KOPT-K1 (cell line): Measurements from ENCODE around the gene BLNK.

Source experiments
- H3K27ac ChIP-seq: fragments of 200-600 bp; sonication (generic); 2 replicates; pipeline ENCODE4 v1.5.1; 2016; ENCODE audit warnings: antibody characterized with exemption, mild to moderate bottlenecking, low read depth, low read length; ENCODE audit not compliant: poor library complexity, severe bottlenecking
- H3K36me3 ChIP-seq: fragments of 200-600 bp; sonication (generic); 2 replicates; pipeline ENCODE4 v1.5.1; 2017; ENCODE audit warnings: antibody characterized with exemption, mild to moderate bottlenecking, low read length, moderate library complexity; ENCODE audit not compliant: insufficient read depth
- H3K9me3 ChIP-seq: fragments of 200-600 bp; sonication (generic); 2 replicates; pipeline ENCODE4 v1.5.1; 2017; ENCODE audit warnings: antibody characterized with exemption, low read length, mild to moderate bottlenecking; ENCODE audit not compliant: insufficient read depth, poor library complexity, severe bottlenecking

Gene BLNK

DNA sequence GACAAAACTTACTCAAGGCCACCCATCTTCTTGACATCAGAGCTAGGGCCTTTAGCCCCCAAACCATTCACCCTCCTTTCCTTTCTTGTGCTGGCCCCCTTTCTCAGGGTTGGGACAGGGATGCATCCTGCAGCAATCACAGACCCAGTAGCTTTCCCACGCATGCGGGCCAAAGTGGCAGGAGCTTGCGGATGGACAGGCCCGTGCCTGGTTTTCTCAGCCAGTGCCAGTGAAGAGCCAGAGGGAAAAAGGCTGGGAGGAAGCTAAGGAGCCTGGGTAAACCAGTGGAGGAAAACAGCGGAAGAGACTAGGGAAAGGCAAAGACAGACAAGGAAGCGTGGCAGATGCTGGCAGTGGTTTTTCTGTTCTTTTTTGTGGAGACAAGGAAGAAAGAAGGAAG lies 5.1 kb upstream of the BLNK start:
- no peaks in the 10 kb centered on the region for H3K36me3 ChIP-seq
- H3K9me3 ChIP-seq, result no peaks in the 10 kb centered on the region
- H3K27ac ChIP-seq, result no peak overlapping the region

DNA sequence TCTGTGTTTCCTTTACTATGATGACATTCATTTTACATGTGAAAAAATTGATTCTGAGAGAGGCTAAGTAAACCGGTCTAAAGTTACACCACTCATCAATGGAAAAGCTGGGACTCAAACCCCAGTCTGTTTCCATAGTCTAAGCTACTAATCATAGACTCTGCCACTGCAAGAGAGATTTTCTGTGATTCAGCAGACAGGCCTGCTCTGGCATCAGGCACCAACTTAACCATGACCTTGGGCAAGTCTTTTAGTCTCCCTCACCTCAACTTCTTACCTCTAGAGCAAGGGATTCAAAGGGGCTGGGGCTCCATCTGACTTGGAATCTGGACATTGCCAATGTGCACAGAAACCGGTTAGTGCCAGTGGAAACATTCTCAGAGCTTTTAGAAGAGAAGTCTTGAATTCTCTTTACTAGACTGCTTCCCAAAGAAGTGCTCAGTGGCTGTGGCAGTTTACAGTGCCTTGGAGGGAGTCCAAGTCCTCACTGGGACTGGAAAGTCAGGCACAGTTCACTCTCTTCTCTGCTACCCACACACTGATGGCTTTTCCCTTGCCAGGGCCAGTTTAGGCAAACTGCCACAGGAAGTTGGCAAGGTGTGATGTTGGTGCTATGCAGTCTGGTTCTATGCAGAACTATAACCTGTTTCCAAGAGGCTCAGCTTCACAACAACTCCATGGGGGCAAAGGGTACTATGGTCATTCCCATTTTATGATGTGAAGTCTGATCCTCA lies 4.5 kb upstream of the BLNK start:
- Histone ChIP-seq H3K9me3 (no peaks in the 10 kb centered on the region), H3K36me3 (no peaks in the 10 kb centered on the region), H3K27ac (no peak overlapping the region)

GRCh38 chr10:96272316-96273280 lies 1.2 kb upstream of the BLNK start:
- H3K36me3 ChIP-seq, result no peaks in the 10 kb centered on the region
- H3K9me3 ChIP-seq, result no peaks in the 10 kb centered on the region
- H3K27ac ChIP-seq, result no peak overlapping the region

GRCh38 chr10:96270571-96270970 lies 798 bp downstream of the BLNK start:
- no peak overlapping the region for H3K27ac ChIP-seq
- H3K9me3 ChIP-seq, result no peaks in the 10 kb centered on the region
- H3K36me3 ChIP-seq, result no peaks in the 10 kb centered on the region

DNA sequence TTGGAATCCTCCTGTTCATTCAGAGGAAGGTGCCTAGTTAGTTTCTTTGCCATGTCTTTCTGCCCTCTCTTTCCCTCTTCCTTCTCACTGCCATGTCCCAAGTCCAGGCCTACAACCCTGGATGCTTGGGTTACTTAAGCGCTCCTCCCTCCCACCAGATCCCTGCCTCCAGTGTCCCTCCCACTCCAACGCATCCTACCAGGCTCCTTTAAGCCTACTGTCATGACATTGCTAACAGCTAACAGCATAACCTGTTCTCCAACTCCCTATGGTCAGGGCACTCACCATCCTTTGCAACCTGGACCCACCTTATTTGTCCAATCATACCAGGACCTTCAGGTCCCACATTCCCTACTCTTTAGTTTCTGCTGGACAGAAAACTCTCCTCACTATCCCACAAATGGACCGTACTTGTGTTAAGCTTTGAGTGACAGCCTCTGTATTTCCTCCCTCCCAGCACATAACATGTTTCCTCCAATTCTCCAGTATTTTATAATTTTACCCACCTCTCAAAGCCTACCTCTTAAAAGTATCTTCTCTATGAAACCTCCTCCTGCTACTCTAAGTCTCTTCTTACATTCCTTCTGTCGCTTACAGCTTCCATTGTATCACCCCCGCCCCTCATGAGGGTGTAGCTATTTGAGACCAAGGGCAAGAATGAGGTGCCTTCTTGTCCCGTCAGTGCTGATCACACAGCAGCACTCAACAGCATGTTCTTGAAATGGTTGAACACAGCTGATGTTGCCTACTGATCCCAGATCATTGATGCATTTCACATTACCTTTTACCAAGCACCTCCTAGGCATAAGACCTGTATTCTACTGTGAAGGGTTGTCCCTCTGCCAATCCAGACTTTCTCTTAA lies 1.7 kb downstream of the BLNK start:
- H3K9me3 ChIP-seq, result no peaks in the 10 kb centered on the region
- H3K27ac ChIP-seq, result no peak overlapping the region
- H3K36me3 ChIP-seq, result no peaks in the 10 kb centered on the region

DNA sequence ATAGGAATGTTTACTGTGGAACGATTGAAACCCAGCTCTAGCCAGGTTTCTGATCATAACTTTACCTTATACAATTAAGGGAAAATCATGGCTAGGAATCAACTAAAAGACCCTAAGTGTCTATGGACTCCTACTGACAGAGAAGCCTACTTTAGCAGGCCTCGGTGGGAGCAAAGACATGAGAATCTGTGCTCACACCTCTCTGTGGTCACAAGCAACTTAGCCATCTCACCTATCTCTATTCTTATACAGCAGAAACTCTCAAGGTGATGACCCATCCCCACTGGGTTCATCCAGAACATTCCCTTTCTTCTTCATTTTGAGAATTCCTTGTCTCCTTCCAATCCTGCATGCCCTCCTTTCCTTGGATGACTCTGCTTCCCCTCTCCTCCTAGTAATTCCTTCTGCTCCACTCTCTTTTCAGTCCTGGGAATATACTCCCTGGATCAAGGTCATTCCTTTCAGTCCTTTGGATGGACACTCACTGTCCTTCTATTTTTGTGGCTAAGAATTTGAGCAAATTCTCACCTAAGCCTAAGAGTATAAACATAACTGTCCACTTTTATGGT lies 2.9 kb downstream of the BLNK start:
- Histone ChIP-seq H3K27ac (no peak overlapping the region), H3K36me3 (no peaks in the 10 kb centered on the region), H3K9me3 (no peaks in the 10 kb centered on the region)

GRCh38 chr10:96267234-96267705 lies 4.1 kb downstream of the BLNK start:
- H3K36me3 ChIP-seq, result no peaks in the 10 kb centered on the region
- H3K27ac ChIP-seq, result no peak overlapping the region

GRCh38 chr10:96266118-96266770 lies 5.1 kb downstream of the BLNK start:
- no peak overlapping the region for H3K27ac ChIP-seq
- no peaks in the 10 kb centered on the region for H3K9me3 ChIP-seq
- H3K36me3 ChIP-seq, result no peaks in the 10 kb centered on the region

More at GRCh38 chr10:96267234-96267705, 4.1 kb downstream of the BLNK start:
- no peaks in the 10 kb centered on the region for H3K9me3 ChIP-seq

GRCh38 chr10:96264938-96265337 lies 6.4 kb downstream of the BLNK start:
- Histone ChIP-seq H3K36me3 (no peaks in the 10 kb centered on the region), H3K9me3 (no peaks in the 10 kb centered on the region), H3K27ac (no peak overlapping the region)

DNA sequence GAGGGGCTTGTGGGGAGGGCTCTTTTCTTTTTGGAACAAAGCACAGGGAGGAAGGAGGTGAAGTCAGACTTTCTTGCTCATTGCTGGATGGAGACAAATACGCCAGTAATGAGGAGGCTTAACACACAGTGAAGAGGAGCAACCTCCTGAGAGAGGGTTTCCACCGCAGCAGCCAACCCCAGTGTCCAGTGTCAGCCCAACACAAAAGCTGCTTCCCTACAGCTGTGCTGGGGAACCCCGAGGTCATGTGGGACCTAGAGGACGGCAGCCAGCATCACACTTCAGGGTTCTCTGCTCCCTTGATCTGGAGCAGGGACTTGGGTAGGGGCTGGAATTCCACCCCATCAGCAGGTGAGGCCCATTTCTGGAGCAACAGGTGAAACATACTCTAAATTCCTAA lies 7.7 kb downstream of the BLNK start:
- no peak overlapping the region for H3K27ac ChIP-seq
- H3K36me3 ChIP-seq, result no peaks in the 10 kb centered on the region
- H3K9me3 ChIP-seq, result no peaks in the 10 kb centered on the region

- H3K27ac ChIP-seq, result no peak overlapping the region
- H3K9me3 ChIP-seq, result no peaks in the 10 kb centered on the region
- H3K36me3 ChIP-seq, result no peaks in the 10 kb centered on the region
These were observed 8.2 kb downstream of the BLNK start for GRCh38 chr10:96263176-96263575.

DNA sequence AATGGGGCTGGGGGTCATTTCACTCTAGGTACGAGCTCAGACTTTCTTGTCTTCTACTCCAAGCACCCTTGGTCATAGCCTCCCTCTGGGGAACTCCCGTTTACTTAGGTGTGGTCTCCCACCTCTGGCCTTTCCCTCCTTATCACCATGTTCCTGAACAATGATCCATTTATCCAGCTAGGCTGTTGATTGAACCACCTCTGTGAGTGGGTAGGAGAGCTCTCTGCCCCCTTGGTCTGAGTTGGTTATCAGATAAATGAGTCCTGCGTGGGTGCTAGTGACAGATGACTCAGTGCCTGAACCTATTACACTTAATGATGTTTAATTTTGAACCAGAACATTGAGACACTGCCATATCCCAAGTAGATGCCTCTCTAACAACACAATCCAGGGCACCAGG lies 9.4 kb downstream of the BLNK start:
- Histone ChIP-seq H3K27ac (no peak overlapping the region), H3K36me3 (no peaks in the 10 kb centered on the region), H3K9me3 (no peaks in the 10 kb centered on the region)

- no peaks in the 10 kb centered on the region for H3K36me3 ChIP-seq
- no peaks in the 10 kb centered on the region for H3K9me3 ChIP-seq
- no peak overlapping the region for H3K27ac ChIP-seq
These were observed 10.2 kb downstream of the BLNK start for GRCh38 chr10:96261132-96261531.

GRCh38 chr10:96260014-96260413 lies 11.4 kb downstream of the BLNK start:
- Histone ChIP-seq H3K27ac (no peak overlapping the region), H3K9me3 (no peaks in the 10 kb centered on the region)

More at GRCh38 chr10:96260014-96260413, 11.4 kb downstream of the BLNK start:
- H3K36me3 ChIP-seq, result no peaks in the 10 kb centered on the region
